A549 (cell line): ENCODE results near the gene ARPC1A. TPM values are rescaled to one million over a fixed set of nuclear protein-coding genes. Genes with fewer than 3 reads are reported as not detected.

ENCODE experiments used
- ATAC-seq, 2 experiments: fragments of 200-7000 bp in 1 of 2; fragments of >200 bp in 1 of 2; cut with Nextera tagmentation in 1 of 2; cut with Tn5 transposase in 1 of 2; 3 replicates each; pipeline versions ENCODE4 v1.8.0 to v1.9.1; 2018 to 2020; ENCODE audit warnings: mild to moderate bottlenecking in 1 of 2, moderate library complexity in 1 of 2
- CTCF ChIA-PET: fragments of 300-600 bp; sonication (Branson Sonifier 250); formaldehyde crosslinking; extraction: SDS; loops from one replicate; lab custom pipeline; 2021; ENCODE audit warnings: antibody characterized with exemption, inconsistent platforms; lab: Yijun Ruan, JAX
- POLR2A ChIA-PET: fragments of 350-600 bp; formaldehyde crosslinking; extraction: SDS; loops from one replicate; lab custom pipeline; 2021; ENCODE audit warnings: antibody characterized with exemption, inconsistent platforms; lab: Yijun Ruan, JAX
- DNase-seq, 2 experiments: peaks; one replicate each; pipeline versions ENCODE4 v3.0.0 to v3.0.0-alpha.2; 2011 to 2016; ENCODE audit warnings: low read depth in 1 of 2, low spot score in 1 of 2
- FAIRE-seq: peaks from 2 replicates; lab custom pipeline; 2011; peaks lifted over from hg19 to GRCh38; lab: Jason Lieb, UNC
- H3K27ac ChIP-seq, 2 experiments: fragments of >200 bp; sonication (Bioruptor Twin); formaldehyde crosslinking; 3 replicates each; pipeline ENCODE4 v1.5.1; 2016 to 2017
- H3K4me1 ChIP-seq: fragments of >200 bp; sonication (Bioruptor Twin); formaldehyde crosslinking; 3 replicates; pipeline ENCODE4 v1.6.1; 2016
- H3K4me2 ChIP-seq: fragments of >200 bp; sonication (Bioruptor Twin); formaldehyde crosslinking; 3 replicates; pipeline ENCODE4 v1.6.1; 2016
- H3K4me3 ChIP-seq: fragments of >200 bp; sonication (Bioruptor Twin); formaldehyde crosslinking; 3 replicates; pipeline ENCODE4 v1.5.1; 2016
- H3K9me3 ChIP-seq: fragments of >200 bp; sonication (Bioruptor Twin); formaldehyde crosslinking; 3 replicates; pipeline ENCODE4 v1.6.1; 2016
- BCL3 ChIP-seq: fragments of >200 bp; sonication (Bioruptor Twin); formaldehyde crosslinking; IDR thresholded peaks from 3 replicates; pipeline ENCODE4 v1.6.1; 2016
- CBX2 ChIP-seq: fragments of 200-600 bp; sonication (generic); IDR thresholded peaks from 2 replicates; pipeline ENCODE4 v1.6.1; 2016; ENCODE audit warnings: low read depth, mild to moderate bottlenecking, borderline replicate concordance
- CBX8 ChIP-seq: fragments of 200-600 bp; sonication (generic); IDR thresholded peaks from 2 replicates; pipeline ENCODE4 v1.6.1; 2016
- CHD2 ChIP-seq: fragments of 150-350 bp; IDR thresholded peaks from 2 replicates; pipeline ENCODE4 v1.6.1; 2014; ENCODE audit warnings: low read length; ENCODE audit not compliant: partially characterized antibody
- CHD4 ChIP-seq: fragments of 200-600 bp; sonication (generic); IDR thresholded peaks from 2 replicates; pipeline ENCODE4 v1.6.1; 2016; ENCODE audit warnings: antibody characterized with exemption, mild to moderate bottlenecking, borderline replicate concordance
- EHF ChIP-seq: fragments of 250-450 bp; sonication (Bioruptor Pico); IDR thresholded peaks from 2 replicates; pipeline ENCODE4 v1.5.0; 2020; ENCODE audit warnings: mild to moderate bottlenecking
- ESRRA ChIP-seq: fragments of 150-350 bp; IDR thresholded peaks from 2 replicates; pipeline ENCODE4 v1.6.1; 2014; ENCODE audit warnings: mild to moderate bottlenecking, low read length, borderline replicate concordance
- FOSB ChIP-seq: fragments of 250-450 bp; sonication (Bioruptor Pico); IDR thresholded peaks from 2 replicates; pipeline ENCODE4 v1.5.0; 2020; ENCODE audit warnings: mild to moderate bottlenecking, moderate library complexity
- GATA3 ChIP-seq: IDR thresholded peaks from 2 replicates; pipeline ENCODE4 v1.6.1; 2012; ENCODE audit warnings: borderline replicate concordance
- HMGXB4 ChIP-seq: fragments of 250-450 bp; sonication (Bioruptor Pico); IDR thresholded peaks from 2 replicates; pipeline ENCODE4 v1.5.0; 2021; ENCODE audit warnings: mild to moderate bottlenecking, moderate library complexity, borderline replicate concordance
- HOXB5 ChIP-seq: fragments of 250-450 bp; sonication (Bioruptor Pico); IDR thresholded peaks from 2 replicates; pipeline ENCODE4 v1.5.0; 2020; ENCODE audit warnings: mild to moderate bottlenecking, moderate library complexity
- KDM1A ChIP-seq: fragments of 200-600 bp; sonication (generic); IDR thresholded peaks from 2 replicates; pipeline ENCODE4 v1.6.1; 2016; ENCODE audit warnings: low read depth, mild to moderate bottlenecking
- MAZ ChIP-seq: fragments of 150-350 bp; IDR thresholded peaks from 2 replicates; pipeline ENCODE4 v1.6.1; 2014; ENCODE audit warnings: antibody characterized with exemption, low read depth, low read length, borderline replicate concordance
- NPAS2 ChIP-seq: fragments of 250-450 bp; sonication (Bioruptor Pico); IDR thresholded peaks from 2 replicates; pipeline ENCODE4 v1.8.0; 2022; ENCODE audit warnings: mild to moderate bottlenecking, moderate library complexity, borderline replicate concordance
- PHF8 ChIP-seq: fragments of 200-600 bp; sonication (generic); IDR thresholded peaks from 2 replicates; pipeline ENCODE4 v1.6.1; 2016; ENCODE audit warnings: low read depth, mild to moderate bottlenecking, antibody characterized with exemption, moderate library complexity, borderline replicate concordance
- POLR2A ChIP-seq: IDR thresholded peaks from 2 replicates; pipeline ENCODE4 v1.6.1; 2012; ENCODE audit warnings: mild to moderate bottlenecking, low read length
- RCOR1 ChIP-seq: fragments of 150-350 bp; IDR thresholded peaks from 2 replicates; pipeline ENCODE4 v1.6.1; 2014; ENCODE audit warnings: antibody characterized with exemption, low read length, low read depth
- RNF2 ChIP-seq: fragments of 200-600 bp; sonication (generic); IDR thresholded peaks from 2 replicates; pipeline ENCODE4 v1.6.1; 2016; ENCODE audit warnings: low read depth, mild to moderate bottlenecking, antibody characterized with exemption, moderate library complexity, borderline replicate concordance
- SMC3 ChIP-seq: fragments of >200 bp; sonication (Bioruptor Twin); formaldehyde crosslinking; IDR thresholded peaks from 3 replicates; pipeline ENCODE4 v1.6.1; 2018; ENCODE audit warnings: inconsistent platforms
- SREBF2 ChIP-seq: fragments of 450-650 bp; IDR thresholded peaks from 2 replicates; pipeline ENCODE4 v1.6.1; 2014; ENCODE audit warnings: mild to moderate bottlenecking, moderate library complexity
- USF2 ChIP-seq: fragments of 450-650 bp; IDR thresholded peaks from 2 replicates; pipeline ENCODE4 v1.6.1; 2014; ENCODE audit warnings: antibody characterized with exemption
- ZC3H11A ChIP-seq: fragments of 450-650 bp; IDR thresholded peaks from 2 replicates; pipeline ENCODE4 v1.6.1; 2014; ENCODE audit warnings: antibody characterized with exemption, mild to moderate bottlenecking
- ZFP36 ChIP-seq: fragments of 450-650 bp; IDR thresholded peaks from 2 replicates; pipeline ENCODE4 v1.6.1; 2014; ENCODE audit warnings: borderline replicate concordance; ENCODE audit not compliant: partially characterized antibody
- whole genome bisulfite sequencing: methylation state at CpG from one replicate; pipeline ENCODE4 v1.1.6; 2017; ENCODE audit errors: missing lambda C conversion rate; 5-methylcytosine and 5-hydroxymethylcytosine counted together
- polyA plus RNA-seq, 4 experiments: library from polyadenylated mRNA; depleted of rRNA in 3 of 4; stranded (reverse); fragments of >200 nt; fragmentation: RNase III in 1 of 4; extraction: RNeasy Plus Mini Kit Qiagen cat#74134 plus additional on column Dnase treatment in 1 of 4; gene quantifications; 2 replicates in 3 of 4; 3 replicates in 1 of 4; pipeline ENCODE4 v1.2.3, GENCODE V29; 2011 to 2017

Gene ARPC1A
- polyA plus RNA-seq, 2 of the 4 experiments (the other 2 are of a cell fraction), result 116 to 120 TPM

- no peak overlapping the region for H3K4me3 ChIP-seq
- H3K4me2 ChIP-seq, result peak overlapping the region; percentile 60
- FAIRE-seq (no peak), DNase-seq (no peak), ATAC-seq (peak; percentile 8; a peak in 4 of 6 replicates)
- H3K9me3 ChIP-seq, result no peaks in the 10 kb centered on the region
- ChIA-PET CTCF (no interaction called here), POLR2A (no interaction called here)
- TF ChIP-seq BCL3 (no peak), GATA3 (no peak), FOSB (no peak), ZFP36 (no peak), RNF2 (no peak), ESRRA (no peak), CHD4 (no peak), POLR2A (no peak), KDM1A (no peak), CBX8 (no peak), USF2 (no peak), SREBF2 (no peak), CHD2 (no peak), HMGXB4 (CRISPR knock-in tag) (no peak), PHF8 (no peak)
- 78% methylated on average over 16 of the region's 16 CpGs for WGBS
- H3K27ac ChIP-seq, result peak overlapping the region; percentile 52 to 78; a peak in 4 of 6 replicates
- H3K4me1 ChIP-seq, result peaks cover 48% of the 10 kb centered on the region
Measured at GRCh38 chr7:99380823-99381663, 55.3 kb downstream of the ARPC1A start.

- 85% methylated on average over 5 of the region's 7 CpGs for WGBS
- Histone ChIP-seq H3K27ac (peak overlapping the region in 1 of 2 experiments; percentile 3; a peak in 2 of 6 replicates), H3K4me1 (peaks cover 42% of the 10 kb centered on the region), H3K4me3 (no peak overlapping the region), H3K4me2 (no peak overlapping the region), H3K9me3 (no peaks in the 10 kb centered on the region)
- ATAC-seq, result no peak
- ChIA-PET CTCF (interaction anchor here (0.6 kb wide), 1 partner anchor 345 kb away, joined by 3 read pairs; no protein-coding TSS in a partner anchor), POLR2A (no interaction called here)
- DNase-seq, result no peak
- no peak for FAIRE-seq
- TF ChIP-seq EHF (CRISPR knock-in tag) (no peak), NPAS2 (CRISPR knock-in tag) (no peak), CBX2 (no peak), USF2 (no peak), SMC3 (no peak), MAZ (no peak), RCOR1 (no peak), HOXB5 (CRISPR knock-in tag) (no peak), SREBF2 (no peak), ZC3H11A (no peak), KDM1A (no peak)
Measured at GRCh38 chr7:99381664-99382075, 56.0 kb downstream of the ARPC1A start.
